Coronary artery (tissue), 2 donors: ENCODE measurements around the gene ACAD11.

Experiments used
- DNase-seq: peaks from one replicate; pipeline ENCODE4 v3.0.0-alpha.2; 2017; ENCODE audit warnings: low spot score
- H3K27ac ChIP-seq, 2 donors: fragments of 200-600 bp; sonication (generic); one replicate each; pipeline ENCODE4 v1.5.1; 2016 to 2019
- H3K4me3 ChIP-seq: fragments of 200-600 bp; sonication (generic); 2 replicates; pipeline ENCODE4 v1.5.1; 2016; ENCODE audit warnings: mild to moderate bottlenecking, moderate library complexity
- TF ChIP-seq, protein P1 (sequence below): fragments of 200-600 bp; sonication (generic); IDR thresholded peaks from one replicate; pipeline ENCODE4 v1.5.1; 2019; ENCODE audit warnings: antibody characterized with exemption

ACAD11 gene, protein sequence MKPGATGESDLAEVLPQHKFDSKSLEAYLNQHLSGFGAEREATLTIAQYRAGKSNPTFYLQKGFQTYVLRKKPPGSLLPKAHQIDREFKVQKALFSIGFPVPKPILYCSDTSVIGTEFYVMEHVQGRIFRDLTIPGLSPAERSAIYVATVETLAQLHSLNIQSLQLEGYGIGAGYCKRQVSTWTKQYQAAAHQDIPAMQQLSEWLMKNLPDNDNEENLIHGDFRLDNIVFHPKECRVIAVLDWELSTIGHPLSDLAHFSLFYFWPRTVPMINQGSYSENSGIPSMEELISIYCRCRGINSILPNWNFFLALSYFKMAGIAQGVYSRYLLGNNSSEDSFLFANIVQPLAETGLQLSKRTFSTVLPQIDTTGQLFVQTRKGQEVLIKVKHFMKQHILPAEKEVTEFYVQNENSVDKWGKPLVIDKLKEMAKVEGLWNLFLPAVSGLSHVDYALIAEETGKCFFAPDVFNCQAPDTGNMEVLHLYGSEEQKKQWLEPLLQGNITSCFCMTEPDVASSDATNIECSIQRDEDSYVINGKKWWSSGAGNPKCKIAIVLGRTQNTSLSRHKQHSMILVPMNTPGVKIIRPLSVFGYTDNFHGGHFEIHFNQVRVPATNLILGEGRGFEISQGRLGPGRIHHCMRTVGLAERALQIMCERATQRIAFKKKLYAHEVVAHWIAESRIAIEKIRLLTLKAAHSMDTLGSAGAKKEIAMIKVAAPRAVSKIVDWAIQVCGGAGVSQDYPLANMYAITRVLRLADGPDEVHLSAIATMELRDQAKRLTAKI

GRCh38 chr3:132659365-132660051 lies at the start of gene ACAD11:
Gene ACAD11 (minus strand): TSS chr3:132659809. CDS start chr3:132659751, 58 bp downstream.
- TF ChIP-seq, protein P1, sequence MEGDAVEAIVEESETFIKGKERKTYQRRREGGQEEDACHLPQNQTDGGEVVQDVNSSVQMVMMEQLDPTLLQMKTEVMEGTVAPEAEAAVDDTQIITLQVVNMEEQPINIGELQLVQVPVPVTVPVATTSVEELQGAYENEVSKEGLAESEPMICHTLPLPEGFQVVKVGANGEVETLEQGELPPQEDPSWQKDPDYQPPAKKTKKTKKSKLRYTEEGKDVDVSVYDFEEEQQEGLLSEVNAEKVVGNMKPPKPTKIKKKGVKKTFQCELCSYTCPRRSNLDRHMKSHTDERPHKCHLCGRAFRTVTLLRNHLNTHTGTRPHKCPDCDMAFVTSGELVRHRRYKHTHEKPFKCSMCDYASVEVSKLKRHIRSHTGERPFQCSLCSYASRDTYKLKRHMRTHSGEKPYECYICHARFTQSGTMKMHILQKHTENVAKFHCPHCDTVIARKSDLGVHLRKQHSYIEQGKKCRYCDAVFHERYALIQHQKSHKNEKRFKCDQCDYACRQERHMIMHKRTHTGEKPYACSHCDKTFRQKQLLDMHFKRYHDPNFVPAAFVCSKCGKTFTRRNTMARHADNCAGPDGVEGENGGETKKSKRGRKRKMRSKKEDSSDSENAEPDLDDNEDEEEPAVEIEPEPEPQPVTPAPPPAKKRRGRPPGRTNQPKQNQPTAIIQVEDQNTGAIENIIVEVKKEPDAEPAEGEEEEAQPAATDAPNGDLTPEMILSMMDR: peak; percentile 15
- peak; percentile 89 for DNase-seq
- H3K4me3 ChIP-seq: peak within 1 kb of the TSS; percentile 91
- H3K27ac ChIP-seq: peak within 1 kb of the TSS; percentile 90 to 96

GRCh38 chr3:132703733-132704132 lies 44.1 kb upstream of the ACAD11 start:
- Histone ChIP-seq H3K4me3 (no peak overlapping the region), H3K27ac (no peak overlapping the region)
- TF ChIP-seq, protein P1: no peak
- no peak for DNase-seq

DNA sequence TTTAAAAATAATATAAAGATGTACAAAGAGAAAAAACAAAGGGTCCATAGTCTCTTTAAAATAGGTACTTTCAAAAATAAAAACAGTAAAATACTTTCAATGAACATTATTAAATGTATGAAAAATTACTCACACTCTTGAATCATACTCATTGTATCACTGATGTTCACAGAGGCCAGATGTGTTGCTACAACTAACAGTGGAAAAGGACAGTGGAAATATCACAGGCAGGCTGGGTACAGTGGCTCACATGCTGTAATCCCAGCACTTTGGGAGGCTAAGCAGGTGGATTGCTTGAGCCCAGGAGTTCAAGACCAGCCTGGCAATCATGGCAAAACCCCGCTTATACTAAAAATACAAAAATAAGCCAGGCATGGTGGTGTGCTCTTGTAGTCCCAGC lies 35.8 kb upstream of the ACAD11 start:
- TF ChIP-seq, protein P1: no peak
- Histone ChIP-seq H3K4me3 (no peak overlapping the region), H3K27ac (no peak overlapping the region)
- no peak for DNase-seq

GRCh38 chr3:132694991-132695390 lies 35.4 kb upstream of the ACAD11 start:
- TF ChIP-seq, protein P1: no peak
- DNase-seq: no peak
- Histone ChIP-seq H3K27ac (no peak overlapping the region), H3K4me3 (no peak overlapping the region)

DNA sequence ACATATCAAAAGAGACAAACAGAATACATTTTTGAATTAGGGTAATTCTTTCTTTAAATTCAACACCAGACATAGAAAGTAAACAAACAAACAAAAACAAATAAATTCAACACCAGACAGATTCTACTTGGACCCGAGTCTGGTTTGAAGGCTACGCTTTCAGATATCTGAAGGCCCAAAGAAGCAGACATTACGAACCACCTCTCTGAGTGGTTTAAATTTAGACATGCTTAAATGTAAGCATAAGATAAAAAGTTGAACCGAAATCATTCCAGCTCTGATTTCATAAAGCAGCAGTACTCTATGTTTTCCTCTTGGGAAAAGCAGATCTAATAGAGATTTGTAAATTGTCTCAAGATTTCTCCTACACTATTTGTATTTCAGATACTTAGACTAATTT lies 30.4 kb upstream of the ACAD11 start:
- no peak for DNase-seq
- H3K27ac ChIP-seq: no peak overlapping the region
- H3K4me3 ChIP-seq: no peak overlapping the region
- TF ChIP-seq, protein P1: no peak

DNA sequence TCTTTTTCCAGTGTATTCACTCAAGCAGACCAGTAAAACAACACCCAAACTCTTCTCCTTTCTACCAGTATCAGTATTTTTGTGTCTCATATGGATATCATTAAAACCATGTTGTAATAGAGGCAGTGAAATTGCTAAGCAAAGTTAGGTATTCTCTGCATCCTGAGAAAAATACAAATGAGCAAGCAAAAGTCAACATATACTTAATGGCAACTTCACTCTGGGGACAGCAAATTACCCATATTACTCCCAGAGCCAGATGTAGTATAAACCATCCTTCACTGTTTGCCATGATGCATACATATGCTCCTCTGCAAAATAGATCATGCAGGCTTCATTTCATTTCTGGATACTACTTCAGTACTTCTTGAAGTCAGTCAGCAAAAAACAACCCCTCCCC lies 22.6 kb upstream of the ACAD11 start:
- TF ChIP-seq, protein P1: no peak
- Histone ChIP-seq H3K4me3 (no peak overlapping the region), H3K27ac (no peak overlapping the region)
- no peak for DNase-seq
